UCSD-AML1 (cell line): ENCODE results near the gene MARCHF9.

Source experiments
- DNase-seq: peaks from one replicate; lab custom pipeline; 2025; ENCODE audit not compliant: unreplicated experiment; lab: John Stamatoyannopoulos, UW

MARCHF9 gene

DNA sequence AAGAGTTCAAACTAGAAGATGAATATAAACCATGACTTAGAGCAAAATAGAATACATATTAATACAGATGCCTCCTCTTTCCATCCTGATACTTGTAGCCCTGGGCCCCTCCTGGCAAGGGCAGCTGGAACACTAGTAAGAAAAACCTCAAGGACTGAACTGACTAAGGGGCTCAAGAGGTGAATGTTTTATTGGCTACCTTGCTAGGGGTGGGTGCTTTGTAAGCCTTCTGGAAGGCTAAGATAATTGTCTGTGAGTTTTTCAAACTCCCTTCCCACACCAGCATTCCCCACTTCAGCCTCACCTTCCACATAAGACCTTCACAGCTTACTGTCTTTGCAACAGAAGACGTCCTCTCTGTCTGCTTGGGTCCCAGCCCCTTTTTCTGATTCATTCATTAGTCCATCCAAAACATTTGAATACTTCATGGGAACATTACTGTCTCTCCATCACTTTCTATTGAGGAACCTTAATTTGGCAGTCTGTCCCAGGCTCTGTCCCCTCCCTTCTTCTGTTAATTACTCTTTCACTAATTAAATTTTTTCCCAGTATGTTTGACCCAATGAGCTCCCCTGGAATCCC is 1.1 kb upstream of the MARCHF9 start:
- DNase-seq, result no peak

GRCh38 chr12:57755194-57755453 is 221 bp downstream of the MARCHF9 start:
- no peak for DNase-seq

DNA sequence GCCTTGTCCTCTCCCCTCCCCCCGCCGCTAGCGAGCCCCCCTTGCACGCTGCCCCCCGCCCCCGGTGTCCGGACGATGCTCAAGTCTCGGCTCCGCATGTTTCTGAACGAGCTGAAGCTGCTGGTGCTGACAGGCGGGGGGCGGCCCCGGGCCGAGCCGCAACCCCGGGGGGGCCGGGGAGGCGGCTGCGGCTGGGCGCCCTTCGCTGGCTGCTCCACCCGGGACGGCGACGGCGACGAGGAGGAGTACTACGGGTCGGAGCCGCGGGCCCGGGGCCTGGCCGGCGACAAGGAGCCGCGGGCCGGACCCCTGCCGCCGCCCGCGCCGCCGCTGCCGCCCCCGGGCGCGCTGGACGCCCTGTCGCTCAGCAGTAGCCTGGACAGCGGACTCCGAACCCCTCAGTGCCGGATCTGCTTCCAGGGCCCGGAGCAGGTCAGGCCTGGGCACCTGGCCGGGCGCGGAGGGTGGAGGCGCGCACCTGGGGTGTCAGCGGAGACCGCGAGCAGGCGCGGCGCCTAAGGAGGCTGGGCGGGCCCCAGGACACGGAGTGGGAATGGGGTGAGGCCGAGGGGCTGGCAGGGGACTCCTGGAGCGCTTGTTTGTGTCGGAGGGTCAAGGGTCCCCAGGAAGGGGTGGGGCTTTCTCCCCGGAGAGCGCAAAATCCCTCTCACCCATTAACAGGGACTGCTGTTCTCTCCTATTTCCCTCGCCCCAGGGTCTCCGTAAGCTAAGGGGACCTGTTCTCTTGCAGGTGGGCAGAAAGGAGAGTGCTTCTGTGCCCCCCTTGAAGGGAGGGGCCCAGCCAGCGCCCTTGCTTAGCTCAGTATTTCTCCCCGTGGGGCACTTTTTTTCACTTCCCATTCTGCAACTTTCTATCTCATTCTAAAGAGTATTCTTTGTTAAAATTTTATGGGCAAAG is 810 bp downstream of the MARCHF9 start:
- DNase-seq, result peak; percentile 15

DNA sequence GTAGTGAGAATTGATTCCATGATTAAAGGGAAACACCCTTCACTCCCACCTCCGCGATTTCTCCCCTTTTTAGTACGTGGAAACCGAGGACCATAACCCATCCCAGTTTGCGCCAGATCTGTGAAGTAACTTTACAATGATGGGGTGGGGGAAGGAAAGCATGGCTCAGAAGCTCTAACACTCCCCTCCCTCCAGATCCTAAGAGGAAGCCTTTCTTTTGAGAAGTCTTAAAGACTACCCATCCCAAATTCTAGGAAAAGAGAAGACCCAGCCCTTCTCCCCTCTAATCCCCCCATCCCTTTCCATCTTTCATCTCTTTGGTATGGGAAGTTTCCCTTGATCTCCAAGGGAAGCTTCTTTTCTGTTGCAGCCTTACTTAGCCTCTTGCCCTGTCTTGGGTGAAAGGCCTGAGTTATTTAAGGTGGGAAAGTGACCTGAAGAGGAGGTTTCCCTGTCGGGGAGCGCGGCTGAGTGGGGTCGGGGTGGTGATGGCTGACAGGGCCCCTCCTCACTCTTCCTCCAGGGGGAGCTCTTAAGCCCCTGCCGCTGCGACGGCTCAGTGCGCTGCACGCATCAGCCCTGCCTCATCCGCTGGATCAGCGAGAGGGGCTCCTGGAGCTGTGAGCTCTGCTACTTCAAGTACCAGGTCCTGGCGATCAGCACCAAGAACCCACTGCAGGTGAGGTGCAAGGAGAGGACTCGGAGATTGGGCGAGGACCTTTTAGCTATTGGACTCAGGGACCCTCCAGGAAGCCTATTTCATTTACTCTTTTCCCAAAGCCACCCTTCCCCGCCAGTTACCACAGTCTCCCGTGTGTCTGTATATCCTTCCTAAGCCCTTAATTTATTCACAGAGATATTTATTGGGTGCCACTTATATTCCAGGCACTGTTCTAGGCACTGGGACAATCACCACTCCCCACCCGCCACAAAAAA is 1.8 kb downstream of the MARCHF9 start:
- peak; percentile 71 for DNase-seq

DNA sequence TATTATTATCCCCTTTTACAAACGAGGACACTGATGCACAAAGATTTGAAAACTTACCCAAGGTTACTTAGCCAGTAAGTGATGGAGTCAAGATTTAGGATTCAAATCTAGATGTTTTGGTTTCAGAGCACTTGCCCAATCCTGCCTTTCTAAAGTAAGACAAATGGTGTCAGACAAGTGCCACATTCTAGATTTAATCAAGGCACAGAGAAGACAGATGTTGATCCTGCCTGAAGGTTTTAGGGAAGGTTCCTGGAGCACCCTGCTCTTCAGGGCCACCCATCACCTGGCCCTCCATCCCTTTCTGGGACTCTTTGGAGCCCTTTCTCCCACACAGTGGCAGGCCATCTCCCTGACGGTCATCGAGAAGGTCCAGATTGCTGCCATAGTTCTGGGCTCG is 2.9 kb downstream of the MARCHF9 start:
- no peak for DNase-seq

GRCh38 chr12:57758552-57759359 is 3.9 kb downstream of the MARCHF9 start:
- DNase-seq, result no peak

- no peak for DNase-seq
These were observed 4.6 kb downstream of the MARCHF9 start for GRCh38 chr12:57759360-57759980.

GRCh38 chr12:57760347-57760982 is 5.6 kb downstream of the MARCHF9 start:
- no peak for DNase-seq

GRCh38 chr12:57761391-57761998 is 6.6 kb downstream of the MARCHF9 start:
- no peak for DNase-seq

DNA sequence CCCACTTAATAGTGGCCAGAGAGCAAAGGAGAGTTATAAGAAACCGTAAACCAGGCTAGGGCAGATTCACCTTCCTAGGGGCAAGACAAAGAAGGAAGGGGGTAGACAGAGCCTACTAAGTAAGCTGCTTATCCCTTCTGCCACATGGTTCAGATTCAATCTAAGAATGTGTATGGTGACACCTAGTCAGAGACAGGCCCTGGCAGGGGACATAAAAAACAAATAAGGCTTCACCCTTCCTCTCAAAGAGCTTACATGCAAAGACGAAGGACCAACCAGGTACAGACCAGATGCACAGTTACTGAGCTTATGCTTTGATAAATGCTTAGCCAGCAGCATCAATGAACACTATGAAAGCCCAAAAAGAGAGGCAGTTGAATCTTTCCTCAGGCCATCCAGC is 7.6 kb downstream of the MARCHF9 start:
- DNase-seq, result no peak

GRCh38 chr12:57763881-57764661 is 9.2 kb downstream of the MARCHF9 start:
- DNase-seq, result no peak

GRCh38 chr12:57764662-57765002 is 9.7 kb downstream of the MARCHF9 start:
- no peak for DNase-seq

- peak; percentile 34 for DNase-seq
These were observed 10.2 kb downstream of the MARCHF9 start for GRCh38 chr12:57765003-57765697.

DNA sequence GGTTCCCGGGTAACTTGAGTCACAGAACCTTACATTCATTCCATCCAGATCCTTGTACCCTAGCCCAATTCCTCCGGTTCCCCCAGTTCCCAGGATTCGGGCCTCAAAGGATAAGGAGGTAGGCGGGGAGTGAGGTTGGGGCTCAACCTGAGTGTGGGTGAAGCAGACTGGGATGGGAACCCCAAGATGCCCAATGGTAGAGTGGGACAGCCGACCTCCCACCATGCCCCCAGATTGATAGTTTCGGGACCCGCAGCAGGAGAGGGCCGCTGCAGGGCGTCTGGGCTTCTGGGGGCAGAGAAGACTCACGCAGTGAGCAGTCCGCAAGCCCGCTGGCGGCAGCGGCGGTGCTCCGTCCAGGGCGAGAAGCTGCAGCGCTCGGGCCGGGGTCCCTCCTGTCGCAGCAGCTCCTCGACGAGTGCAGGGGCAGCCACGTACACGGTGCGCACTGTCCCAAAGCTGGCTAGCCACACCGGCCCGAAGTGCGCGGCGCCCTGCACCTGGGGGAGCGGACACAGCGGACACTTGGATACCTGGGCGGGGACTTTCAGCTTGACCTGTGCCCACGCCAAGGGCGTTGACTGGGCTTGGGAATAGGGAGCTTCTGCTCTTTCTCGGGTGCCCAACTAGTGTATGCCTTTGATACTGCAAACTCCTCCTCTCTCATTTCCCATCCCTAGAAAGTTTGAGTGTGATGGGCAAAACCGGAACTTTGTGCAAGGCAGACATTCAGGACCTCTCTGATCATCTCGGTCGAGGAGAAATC is 11.0 kb downstream of the MARCHF9 start:
- DNase-seq, result no peak

DNA sequence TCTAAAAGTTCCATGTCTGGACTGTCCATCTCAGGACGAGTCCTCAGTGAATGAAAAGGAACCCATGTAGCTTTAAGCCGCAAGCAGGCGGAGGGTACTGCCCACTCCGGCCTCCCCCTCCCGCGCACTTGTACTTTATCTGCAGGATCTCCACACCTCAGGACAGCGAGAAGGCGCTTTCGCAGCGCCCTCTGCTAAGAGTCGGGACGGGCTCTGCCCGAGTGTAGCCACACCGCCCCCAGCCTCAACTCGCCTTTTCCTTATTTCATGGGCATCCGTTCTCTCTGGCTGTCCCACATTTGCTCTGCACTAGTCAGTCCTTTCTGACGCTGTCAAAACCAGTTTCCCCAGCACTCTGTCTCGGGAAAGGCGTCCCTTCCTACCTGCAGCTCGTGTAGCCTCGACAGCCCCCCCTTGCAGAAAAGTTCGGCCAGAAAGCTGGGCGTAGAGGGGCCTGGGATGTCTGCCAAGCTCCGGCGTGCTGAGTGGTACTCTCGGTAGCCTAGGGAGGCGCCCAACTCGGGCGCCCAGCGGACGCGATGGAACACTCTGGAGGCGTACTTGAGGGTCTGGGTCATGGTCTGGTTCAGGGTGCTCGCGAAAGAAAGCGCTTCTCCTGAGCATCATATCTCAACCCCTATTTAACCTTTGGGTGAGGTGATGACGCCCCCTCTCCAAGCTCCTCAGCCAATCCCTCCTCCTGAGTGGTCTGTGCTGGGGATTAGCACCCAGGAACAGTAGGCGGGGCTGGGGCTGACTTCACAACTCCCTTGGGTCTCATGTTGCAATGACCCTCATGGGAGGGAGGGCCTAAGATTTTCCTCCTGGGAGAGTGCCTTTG is 11.8 kb downstream of the MARCHF9 start, which contains the start of gene CYP27B1:
CYP27B1 (minus strand) TSS at position 615 of the 841 bp plus-strand sequence; CDS start at position 578, 37 bp downstream.
- DNase-seq, result no peak

DNA sequence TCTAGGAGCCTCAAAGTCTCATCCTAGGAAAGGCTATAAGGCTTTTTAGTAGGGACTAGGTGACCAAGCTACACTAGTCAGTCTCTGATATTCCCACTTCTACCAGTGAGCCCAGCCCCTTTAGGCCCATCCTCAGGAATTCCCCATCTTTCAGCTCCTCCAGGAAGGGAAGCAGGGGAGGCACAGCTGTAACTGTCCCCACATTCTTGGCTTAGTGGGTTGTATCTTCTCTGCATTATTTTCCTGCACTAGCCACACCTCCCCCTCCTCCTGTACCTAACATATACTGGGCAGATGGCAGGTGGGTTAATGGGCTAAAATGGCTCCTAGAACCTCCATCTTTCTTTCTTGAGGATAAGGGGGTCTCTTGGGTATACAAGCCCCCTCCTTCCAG is 12.4 kb downstream of the MARCHF9 start:
- DNase-seq, result no peak

DNA sequence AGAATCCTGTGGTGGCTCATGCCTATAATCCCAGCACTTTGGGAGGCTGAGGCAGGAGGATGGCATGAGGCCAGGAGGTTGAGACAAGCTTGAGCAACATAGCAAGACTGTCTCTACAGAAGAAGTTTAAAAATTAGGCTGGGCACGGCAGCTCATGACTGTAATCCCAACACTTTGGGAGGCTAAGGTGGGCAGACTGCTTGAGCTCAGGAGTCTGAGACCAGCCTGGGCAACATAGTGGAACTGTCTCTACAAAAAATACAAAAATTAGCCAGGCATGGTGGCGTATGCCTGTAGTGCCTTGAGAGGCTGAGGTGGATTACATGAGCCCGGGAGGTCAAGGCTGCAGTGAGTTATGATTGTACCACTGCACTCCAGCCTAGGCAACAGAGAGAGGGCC is 13.0 kb downstream of the MARCHF9 start:
- DNase-seq, result no peak
